Erythroblast (primary cell): ENCODE measurements around the gene CDCP2.

Source experiments
- DNase-seq, 2 experiments: peaks; one replicate each; lab custom pipeline; 2025; lab: John Stamatoyannopoulos, UW
- GATA1 ChIP-seq: IDR thresholded peaks from 2 replicates; pipeline ENCODE4 v1.6.1; 2011; ENCODE audit warnings: low read depth, mild to moderate bottlenecking, control low read depth, low read length, moderate library complexity
- POLR2A ChIP-seq: IDR thresholded peaks from 2 replicates; pipeline ENCODE4 v1.6.1; 2011; ENCODE audit warnings: mild to moderate bottlenecking, low read length

The CDCP2 gene

GRCh38 chr1:54159733-54160316 lies 7.0 kb upstream of the CDCP2 start:
- TF ChIP-seq GATA1 (no peak), POLR2A (no peak)
- DNase-seq = no peak

DNA sequence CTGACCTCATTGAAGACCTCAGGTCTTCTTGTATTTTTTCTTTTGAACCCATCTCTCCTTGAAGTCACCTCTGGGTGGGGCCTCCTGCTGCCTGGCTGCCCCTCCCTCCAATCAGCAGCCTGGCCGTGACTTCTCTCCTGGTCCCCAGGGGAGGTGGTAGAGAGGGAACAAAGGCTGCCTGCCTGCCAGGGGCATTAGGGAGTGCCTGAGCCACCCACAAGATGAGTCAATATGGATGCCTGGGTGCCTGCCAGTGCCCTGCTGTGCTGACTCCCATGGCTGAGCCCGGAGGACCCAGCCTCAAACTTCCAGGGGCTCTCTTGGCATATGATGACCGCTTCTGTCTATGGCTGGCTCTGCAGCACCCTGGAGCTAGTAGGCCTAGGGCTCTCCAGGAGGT lies 5.3 kb upstream of the CDCP2 start:
- DNase-seq = no peak
- no peak for TF ChIP-seq GATA1
- TF ChIP-seq POLR2A = no peak

GRCh38 chr1:54157401-54157800 lies 4.6 kb upstream of the CDCP2 start:
- no peak for DNase-seq
- no peak for TF ChIP-seq POLR2A
- TF ChIP-seq GATA1 = no peak

DNA sequence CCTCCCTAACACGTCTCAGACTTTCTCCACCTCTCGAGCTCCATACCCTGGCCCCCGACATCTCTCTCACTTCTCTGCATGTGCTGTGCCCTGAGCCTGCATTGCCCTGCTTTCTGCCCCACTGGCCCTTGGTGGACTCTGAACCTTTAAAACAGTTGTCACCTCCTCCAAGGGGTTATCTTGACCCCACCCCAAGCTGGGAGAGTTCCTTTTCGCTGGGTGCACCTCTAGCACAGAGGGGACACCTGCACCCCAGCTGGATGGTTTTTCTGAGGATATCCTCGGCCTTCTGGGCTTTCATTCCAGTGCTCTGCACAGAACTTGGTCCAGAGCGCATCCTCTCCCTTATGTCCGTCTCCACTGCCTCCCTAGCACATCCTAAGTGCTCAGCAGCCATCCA lies 4.2 kb upstream of the CDCP2 start:
- no peak for DNase-seq
- TF ChIP-seq GATA1 = no peak
- TF ChIP-seq POLR2A = no peak

DNA sequence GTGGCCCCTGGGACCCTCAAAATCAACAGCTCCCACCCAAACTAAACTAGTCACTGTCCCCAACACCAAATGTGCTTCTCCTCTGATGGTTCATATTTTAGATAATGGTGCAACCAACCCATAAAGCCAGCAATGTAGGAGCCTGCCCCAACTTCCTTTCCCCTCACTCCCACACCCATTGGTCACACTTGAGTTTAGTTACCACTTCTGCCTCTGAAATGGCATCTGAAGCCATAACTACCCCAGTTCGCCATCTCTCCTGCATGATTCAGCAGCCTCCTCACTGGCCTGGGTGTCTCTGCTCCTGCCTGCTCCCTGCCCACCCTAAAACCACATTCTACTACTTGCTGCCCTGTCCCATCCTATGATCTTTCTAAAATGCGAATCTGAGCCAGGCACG lies 3.4 kb upstream of the CDCP2 start:
- no peak for DNase-seq
- no peak for TF ChIP-seq POLR2A

- DNase-seq = no peak
- TF ChIP-seq GATA1 (no peak), POLR2A (no peak)
Observed at GRCh38 chr1:54153535-54154439, 987 bp upstream of the CDCP2 start.

DNA sequence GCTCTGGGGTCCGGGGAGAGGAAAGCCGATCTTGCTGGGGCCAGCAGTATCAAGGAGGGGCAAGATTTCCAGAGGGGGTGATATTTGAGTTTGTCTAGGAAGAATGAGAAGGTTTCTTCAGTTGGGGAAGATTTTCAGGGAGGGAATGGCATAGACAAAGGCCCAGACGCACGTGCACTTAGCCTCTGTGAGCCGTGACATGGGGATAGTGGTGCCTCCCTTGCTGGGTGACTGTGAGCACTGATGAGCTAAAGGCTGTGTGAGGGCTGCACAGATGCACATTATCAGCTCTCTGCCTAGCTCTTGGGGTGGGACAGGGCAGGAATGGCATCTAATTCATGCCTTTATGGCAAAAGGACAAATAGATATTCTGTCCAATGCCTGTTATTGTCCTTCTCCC lies 1.8 kb downstream of the CDCP2 start:
- DNase-seq = no peak
- TF ChIP-seq POLR2A = no peak
- TF ChIP-seq GATA1 = no peak

- no peak for DNase-seq
- no peak for TF ChIP-seq POLR2A
- TF ChIP-seq GATA1 = no peak
Observed at GRCh38 chr1:54149734-54150133, 3.1 kb downstream of the CDCP2 start.

DNA sequence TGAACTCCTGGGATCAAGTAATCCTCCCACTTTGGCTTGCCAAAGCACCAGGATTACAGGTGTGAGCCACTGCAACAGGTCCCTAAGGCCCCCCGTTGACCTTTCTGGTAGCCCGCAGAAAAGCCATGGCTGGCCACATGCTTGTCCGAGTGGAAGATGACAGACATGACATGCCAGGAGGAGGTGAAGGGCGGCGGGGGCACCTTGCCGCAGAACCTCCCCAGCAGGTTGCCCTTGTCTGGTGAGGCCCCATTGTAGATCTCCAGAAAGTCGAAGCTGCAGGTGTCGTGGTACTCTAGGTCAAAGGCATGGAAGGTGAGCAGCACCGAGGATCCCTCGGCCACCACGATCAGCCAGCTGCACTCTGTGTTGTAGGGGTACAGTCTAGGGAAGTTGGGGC lies 8.4 kb downstream of the CDCP2 start:
- DNase-seq = no peak
- TF ChIP-seq POLR2A (no peak), GATA1 (no peak)

- no peak for TF ChIP-seq GATA1
- TF ChIP-seq POLR2A = no peak
- no peak for DNase-seq
Observed at GRCh38 chr1:54142146-54142900, 10.5 kb downstream of the CDCP2 start.

DNA sequence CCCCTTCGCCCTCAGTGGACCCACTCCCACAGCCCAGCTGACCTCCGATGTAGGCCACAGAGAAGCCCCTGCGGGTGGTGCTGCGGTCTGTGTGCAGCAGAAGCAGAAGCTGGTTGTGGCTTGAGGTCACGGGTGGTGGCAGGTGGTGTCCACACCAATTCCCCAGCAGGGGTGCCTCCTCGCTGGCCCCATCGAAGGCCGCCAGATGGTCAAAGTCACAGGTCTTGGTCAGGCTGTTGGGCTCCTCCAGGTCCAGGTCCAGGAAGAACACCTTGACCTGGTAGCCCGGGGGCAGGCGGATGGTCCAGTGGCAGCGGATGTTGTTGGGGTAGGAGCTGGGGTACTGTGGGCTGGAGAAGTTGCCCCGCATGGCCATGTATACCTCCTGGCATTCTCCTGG lies 13.1 kb downstream of the CDCP2 start:
- no peak for DNase-seq
- TF ChIP-seq POLR2A = no peak
- no peak for TF ChIP-seq GATA1

DNA sequence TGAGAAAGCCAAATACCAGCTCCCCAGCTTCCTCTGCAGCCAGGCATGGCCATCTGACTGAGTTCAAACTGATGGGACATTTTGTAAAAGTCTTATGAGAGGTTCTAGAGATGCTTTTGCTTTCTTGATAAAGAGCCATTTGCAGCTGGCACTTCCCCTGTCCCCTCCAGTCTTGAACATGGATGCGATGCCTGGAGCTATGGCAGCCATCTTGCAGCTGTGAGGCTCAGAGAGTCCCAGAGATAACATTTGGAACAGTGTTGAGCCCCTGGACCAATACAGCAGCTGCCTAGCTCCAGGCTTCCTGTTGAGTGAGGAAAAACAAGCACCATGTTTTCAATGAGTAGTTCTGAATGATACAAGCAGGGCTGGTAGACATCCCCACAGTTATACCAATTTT lies 13.8 kb downstream of the CDCP2 start:
- DNase-seq = no peak
- TF ChIP-seq POLR2A = no peak
- no peak for TF ChIP-seq GATA1

- no peak for TF ChIP-seq GATA1
- TF ChIP-seq POLR2A = no peak
- DNase-seq = no peak
Observed at GRCh38 chr1:54137534-54138061, 15.2 kb downstream of the CDCP2 start.
